NCI-H146 treated with DMSO at 0.1 percent for 48 hours (cell line): Measurements from ENCODE around the gene FAM81A.

Experiments used
- DNase-seq: peaks from one replicate; lab custom pipeline; 2025; ENCODE audit not compliant: unreplicated experiment; lab: John Stamatoyannopoulos, UW

The FAM81A gene

DNA sequence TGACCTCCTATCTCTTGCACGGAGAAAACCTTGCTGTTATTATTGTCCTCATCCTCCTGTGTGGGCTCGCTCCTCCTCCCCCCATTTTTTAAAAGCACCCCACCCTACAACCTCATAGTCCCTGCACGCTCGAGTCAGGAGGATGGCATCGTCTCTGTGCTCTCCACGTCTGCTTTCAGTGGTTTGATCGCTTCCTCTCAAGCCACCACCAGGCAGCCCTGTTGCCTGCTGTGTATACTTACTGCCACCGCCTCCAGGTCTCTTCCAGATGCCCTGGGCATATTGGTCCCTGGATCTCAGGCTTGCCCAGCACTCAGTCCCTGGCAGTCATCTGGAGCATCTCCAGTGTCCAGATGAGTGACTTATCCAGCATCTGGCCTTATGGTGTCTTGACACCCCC is 131.5 kb downstream of the FAM81A start:
- no peak for DNase-seq

DNA sequence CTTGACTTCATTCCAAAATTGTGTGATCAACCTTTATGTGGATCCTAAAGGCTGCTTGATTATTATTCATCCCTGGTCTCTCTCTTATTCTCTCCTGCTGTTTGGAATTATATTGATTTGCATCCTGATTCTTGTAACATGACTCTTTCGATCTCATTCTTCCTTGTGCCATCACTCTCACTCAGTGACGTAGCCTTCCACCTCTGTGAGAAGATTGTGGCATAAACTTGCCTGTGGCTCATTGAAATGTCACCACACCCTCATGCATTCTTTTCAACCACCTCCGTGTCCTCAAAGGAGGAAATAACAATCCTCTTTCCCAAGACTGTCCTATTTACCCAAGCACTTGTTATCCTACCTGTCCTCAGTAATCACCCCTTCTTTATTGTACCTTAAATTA is 132.3 kb downstream of the FAM81A start:
- DNase-seq, result no peak

DNA sequence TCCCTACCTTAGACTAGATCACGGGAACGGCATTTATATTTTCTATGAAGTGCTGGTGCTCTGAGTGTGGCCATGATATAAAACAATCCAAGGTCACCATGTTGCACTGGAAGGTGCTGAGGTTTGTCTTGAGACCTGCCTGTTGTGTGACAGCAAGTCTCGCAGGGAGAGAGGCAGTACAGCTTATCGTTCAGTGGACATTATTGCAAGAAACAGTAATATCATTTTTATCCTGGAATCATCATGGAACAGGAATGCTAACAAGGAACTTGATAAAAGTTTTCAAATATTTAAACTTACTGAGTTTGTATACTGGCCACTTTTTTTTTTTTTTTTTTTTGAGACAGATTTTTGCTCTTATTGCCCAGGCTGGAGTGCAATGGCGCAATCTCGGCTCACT is 133.6 kb downstream of the FAM81A start:
- DNase-seq, result no peak
